Stimulated activated CD8-positive, alpha-beta memory T cell treated with anti-CD3 and anti-CD28 coated beads, Interleukin-15, amount 100 ng/mL, for 4 hours (primary cell): ENCODE measurements around the gene TCP1.
A peak's percentile ranks its signal among the peaks of the same experiment; 100 is the strongest.
"Not testable (repeated sequence)": the region's sequence is repeated elsewhere in the genome, so short reads cannot be mapped to it uniquely, and the experiment has no call there.

ENCODE experiments used
- DNase-seq, 2 donors: peaks; one replicate each; pipeline ENCODE4 v3.0.0-alpha.2; 2020; ENCODE audit warnings: low read depth in 2 of 2

The TCP1 gene

GRCh38 chr6:159789377-159790148 lies at the start of gene TCP1:
TCP1 (minus strand) TSS chr6:159789602; CDS start chr6:159789468, 134 bp downstream.
- peak; percentile 96 to 100 for DNase-seq

GRCh38 chr6:159838020-159838744 lies 48.8 kb upstream of the TCP1 start:
- no peak for DNase-seq

- DNase-seq, result no peak
These were observed 48.1 kb upstream of the TCP1 start for GRCh38 chr6:159837511-159837910.

- DNase-seq, result no peak
These were observed 47.5 kb upstream of the TCP1 start for GRCh38 chr6:159836718-159837490.

- DNase-seq, result no peak
These were observed 44.7 kb upstream of the TCP1 start for GRCh38 chr6:159833997-159834603.

- DNase-seq, result no peak
These were observed 44.2 kb upstream of the TCP1 start for GRCh38 chr6:159833556-159833955.

GRCh38 chr6:159832946-159833345 lies 43.5 kb upstream of the TCP1 start:
- DNase-seq, result no peak

- DNase-seq, result no peak
These were observed 41.9 kb upstream of the TCP1 start for GRCh38 chr6:159831373-159831679.

- no peak for DNase-seq
These were observed 41.3 kb upstream of the TCP1 start for GRCh38 chr6:159830501-159831372.

GRCh38 chr6:159829526-159829925 lies 40.1 kb upstream of the TCP1 start:
- no peak for DNase-seq

- no peak for DNase-seq
These were observed 38.7 kb upstream of the TCP1 start for GRCh38 chr6:159828074-159828473.

- no peak for DNase-seq
These were observed 37.7 kb upstream of the TCP1 start for GRCh38 chr6:159826968-159827647.

GRCh38 chr6:159826004-159826403 lies 36.6 kb upstream of the TCP1 start:
- no peak for DNase-seq

GRCh38 chr6:159824690-159825089 lies 35.3 kb upstream of the TCP1 start:
- not testable (repeated sequence) for DNase-seq

GRCh38 chr6:159823953-159824352 lies 34.6 kb upstream of the TCP1 start:
- no peak for DNase-seq

- DNase-seq, result no peak
These were observed 32.3 kb upstream of the TCP1 start for GRCh38 chr6:159821726-159822125.

GRCh38 chr6:159821122-159821521 lies 31.7 kb upstream of the TCP1 start:
- DNase-seq, result no peak

- DNase-seq, result no peak
These were observed 30.7 kb upstream of the TCP1 start for GRCh38 chr6:159819932-159820640.

GRCh38 chr6:159819098-159819497 lies 29.7 kb upstream of the TCP1 start:
- DNase-seq, result no peak
